ENCODE data around the gene RASA3. TPM values are rescaled to one million over a fixed set of nuclear protein-coding genes. Genes with fewer than 3 reads are reported as not detected.
"Not testable (repeated sequence)": the region's sequence is repeated elsewhere in the genome, so short reads cannot be mapped to it uniquely, and the experiment has no call there.

The RASA3 gene
- total and polyA plus RNA-seq, 2 of the 4 experiments (the other 2 are of a cell fraction) = 21.0 to 31.4 TPM

DNA sequence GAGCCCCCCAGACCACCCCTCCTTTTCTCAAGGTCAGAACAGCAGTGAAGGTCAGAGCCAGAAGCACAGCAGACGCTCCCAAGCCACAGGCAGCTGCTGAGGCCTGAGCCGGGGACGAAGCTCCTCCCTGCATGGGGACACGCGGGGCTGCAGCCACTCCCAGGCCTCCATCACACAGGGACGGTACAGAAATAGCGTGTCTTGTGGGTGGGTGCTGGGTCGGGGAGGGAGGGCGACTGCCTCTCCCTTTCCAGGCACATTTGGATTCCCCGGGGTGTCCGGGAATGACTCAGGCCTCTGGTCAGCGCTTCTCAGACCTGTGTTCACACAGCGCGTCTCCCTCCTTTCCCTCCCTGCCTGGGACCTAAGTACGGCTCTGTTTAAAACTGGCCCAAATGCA, 33.2 kb downstream of the RASA3 start (continued):
- TF ChIP-seq MAFK (IDR thresholded peaks at IDR 0.05; ENCODE audit: low read depth, low read length) = no peak

DNA sequence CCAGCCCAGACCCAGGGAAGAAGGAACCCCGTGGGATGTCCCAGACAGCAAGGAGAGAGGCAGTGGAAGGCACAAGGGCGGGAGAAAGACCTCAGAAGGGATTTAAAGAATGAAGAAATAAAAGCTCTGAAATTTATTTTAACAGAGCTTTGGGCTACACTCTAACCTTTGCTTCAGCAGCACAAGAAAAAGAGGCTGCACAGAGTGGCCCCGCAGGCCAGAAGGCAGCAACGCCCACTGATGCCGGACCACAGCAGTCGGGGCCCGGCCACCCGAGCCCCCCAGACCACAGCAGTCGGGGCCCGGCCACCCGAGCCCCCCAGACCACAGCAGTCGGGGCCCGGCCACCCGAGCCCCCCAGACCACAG, 33.8 kb downstream of the RASA3 start:
- not testable (repeated sequence) for DNase-seq

More for the DNA sequence above, 33.8 kb downstream of the RASA3 start:
- H2BK20ac ChIP-seq (ENCODE audit: low read depth, low read length); intact Hi-C loops (cut with micrococcal nuclease); H3K9me3 ChIP-seq (ENCODE audit: control insufficient read depth, insufficient read depth, low read length); H3K4me3 ChIP-seq (ENCODE audit: insufficient read depth, low read depth, low read length); H3K27me3 ChIP-seq (ENCODE audit: control insufficient read depth, insufficient read depth, low read length); H3K18ac ChIP-seq (ENCODE audit: low read depth, low read length); dilution Hi-C loops (cut with HindIII; ENCODE audit: low sequenced_read_pairs, unreplicated experiment); BruUV-seq (replicated peaks); H3K36me3 ChIP-seq (ENCODE audit: control insufficient read depth, insufficient read depth, low read length); H2AFZ ChIP-seq (replicated peaks; ENCODE audit: low read length, poor library complexity); H3K4me2 ChIP-seq (ENCODE audit: low read depth, low read length); H3K56ac ChIP-seq (ENCODE audit: extremely low read depth, insufficient read depth, low read length); H4K5ac ChIP-seq (ENCODE audit: low read depth, low read length); H2BK15ac ChIP-seq (ENCODE audit: low read depth, low read length); in situ Hi-C loops (cut with MboI; ENCODE audit: low sequenced_read_pairs): not testable (repeated sequence)
- H3K23ac ChIP-seq (ENCODE audit: low read depth, low read length) = 0 out of 2 replicates have a peak overlapping the region, but pooled peaks have one; percentile 42
- CTCF ChIA-PET = interaction anchor here (1.1 kb wide), 1 partner anchor 9 kb away, joined by 3 read pairs; no protein-coding TSS in a partner anchor
- H2AK9ac ChIP-seq (replicated peaks; ENCODE audit: low read depth, low read length, poor library complexity) = peak overlapping the region; percentile 47
- H2BK120ac ChIP-seq (ENCODE audit: low read depth, low read length) = peak overlapping the region; percentile 43
- peaks cover 3 to 75% of the 10 kb centered on the region in 2 experiments; a peak in 3 of 4 replicates for H3K79me1 ChIP-seq (ENCODE audit: low read depth in 1 of 2, low read length in 2 of 2)
- peak overlapping the region; percentile 85 for H3K4ac ChIP-seq (ENCODE audit: low read depth, low read length)
- peaks cover 14% of the 10 kb centered on the region for H3K9me1 ChIP-seq (ENCODE audit: insufficient read depth, low read length)
- peak overlapping the region; percentile 6 for H2BK5ac ChIP-seq (ENCODE audit: low read depth, low read length, poor library complexity, severe bottlenecking)
- peak overlapping the region; percentile 87; the same call in 1 of the 2 replicates for H2AK5ac ChIP-seq (ENCODE audit: low read depth, low read length)
- ATAC-seq (ENCODE audit: low read depth) = peak; percentile 6
- peaks cover 36% of the 10 kb centered on the region for H3K4me1 ChIP-seq (ENCODE audit: control insufficient read depth, insufficient read depth, low read length)
- peak overlapping the region; percentile 27 to 66; a peak in 2 of 4 replicates for H4K8ac ChIP-seq (ENCODE audit: low read depth in 2 of 2, low read length in 2 of 2)
- peak overlapping the region; percentile 64 for H3K27ac ChIP-seq (ENCODE audit: insufficient read depth, low read length)
- POLR2A ChIA-PET (ENCODE audit: unreplicated experiment) = interaction anchor here (0.6 kb wide), 1 partner anchor 33 kb away, joined by 3 read pairs; no protein-coding TSS in a partner anchor
- WGBS, 2 experiments (ENCODE audit: extremely low coverage in 2 of 2, insufficient read length in 1 of 2) = no CpG with 5 or more reads among the region's 14 CpGs
- peak overlapping the region; percentile 84 for H3K14ac ChIP-seq (replicated peaks; ENCODE audit: low read depth, low read length)
- H4K20me1 ChIP-seq (ENCODE audit: insufficient read depth, low read length) = peaks cover 84% of the 10 kb centered on the region
- H4K91ac ChIP-seq (ENCODE audit: insufficient read depth, low read depth, low read length) = peak overlapping the region; percentile 80
- H3K9ac ChIP-seq (ENCODE audit: low read depth, low read length) = peak overlapping the region; percentile 49; the same call in 1 of the 2 replicates

Measured in IMR-90 (cell line).